Testis (tissue), 2 donors: Measurements from ENCODE around the gene PTCD2.

ENCODE experiments used
- CTCF ChIP-seq, 3 experiments: fragments of 450-650 bp in 2 of 3; fragments of 200-600 bp in 1 of 3; sonication (generic) in 1 of 3; IDR thresholded peaks; one replicate each; pipeline ENCODE4 v1.5.1; 2016 to 2019; ENCODE audit warnings: antibody characterized with exemption in 3 of 3, mild to moderate bottlenecking in 2 of 3, moderate library complexity in 1 of 3
- POLR2A ChIP-seq: fragments of 450-650 bp; IDR thresholded peaks from one replicate; pipeline ENCODE4 v1.6.1; 2017; ENCODE audit warnings: antibody characterized with exemption, mild to moderate bottlenecking, moderate library complexity

GRCh38 chr5:72363166-72363802 lies 43.1 kb downstream of the PTCD2 start:
- TF ChIP-seq CTCF (IDR thresholded peaks at IDR 0.05), result no peak
- TF ChIP-seq POLR2A, result no peak
